ENCODE measurements around the gene POLDIP3. TPM values are rescaled to one million over a fixed set of nuclear protein-coding genes. Genes with fewer than 3 reads are reported as not detected.
"Not testable (repeated sequence)": the region's sequence is repeated elsewhere in the genome, so short reads cannot be mapped to it uniquely, and the experiment has no call there.

Gene POLDIP3
- total RNA-seq, 1 experiment from 2014 or later: 58.3 TPM

DNA sequence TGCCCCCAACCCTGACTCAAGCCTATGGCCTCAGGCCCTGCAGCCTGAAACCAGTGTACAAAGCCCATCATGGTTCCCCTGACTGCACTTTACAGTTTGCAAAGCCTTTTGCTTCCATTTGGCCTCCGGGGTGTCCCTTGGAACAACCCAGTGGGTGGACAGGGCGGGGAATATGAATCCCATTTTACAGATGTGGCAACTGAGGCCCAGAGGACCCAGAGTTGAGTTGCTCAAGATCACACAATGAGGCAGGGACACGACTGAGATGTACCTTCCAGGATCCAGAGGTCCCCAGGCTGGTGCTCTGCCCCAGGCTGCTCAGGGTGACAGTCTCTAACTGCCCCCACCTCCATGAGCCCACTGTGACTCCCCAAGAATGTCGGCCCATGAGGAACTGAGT, 5.4 kb upstream of the POLDIP3 start:
- no peak for DNase-seq (ENCODE audit: low read depth)

DNA sequence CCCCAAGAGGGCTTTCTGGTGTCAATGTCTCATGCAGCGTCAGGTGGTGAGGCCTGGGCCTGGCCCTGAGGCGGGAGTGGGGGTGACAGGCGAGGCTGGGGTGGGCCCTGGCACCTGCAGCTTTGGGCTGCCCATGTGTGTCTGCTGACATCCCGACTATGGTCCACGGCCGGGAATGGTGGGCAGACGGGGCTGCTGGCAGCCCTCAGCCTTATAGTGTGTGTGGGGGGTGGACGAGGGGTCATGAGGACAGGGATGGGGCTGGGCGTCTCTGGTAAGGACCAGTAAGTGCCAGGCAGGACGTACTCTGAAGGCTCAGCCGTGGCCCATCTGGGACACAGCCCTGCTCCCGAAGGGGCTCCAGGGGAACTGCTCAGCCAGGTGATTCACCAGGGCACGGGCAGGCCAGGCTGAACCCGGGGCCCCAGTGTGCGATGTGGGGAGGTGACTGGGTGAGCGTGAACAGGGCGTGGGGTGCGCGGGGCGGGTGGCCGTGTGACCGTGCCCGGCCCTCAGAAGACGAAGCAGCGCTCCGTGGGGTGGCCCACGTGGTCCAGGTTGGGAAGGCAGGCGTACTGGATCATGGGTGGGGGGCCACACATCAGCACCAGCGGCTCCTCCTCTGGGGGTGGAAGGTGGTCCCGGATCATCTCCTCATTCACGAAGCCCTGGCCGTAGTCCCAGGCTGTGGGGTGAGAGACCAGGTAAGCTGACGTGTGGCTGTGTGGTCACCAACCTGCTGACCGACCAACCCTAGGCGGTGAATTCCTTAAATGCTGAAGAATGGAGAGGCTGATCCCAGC, 4.8 kb upstream of the POLDIP3 start:
- no peak for DNase-seq (ENCODE audit: low read depth)

GRCh38 chr22:42617155-42617983, 2.7 kb upstream of the POLDIP3 start:
- no peak for DNase-seq (ENCODE audit: low read depth)

DNA sequence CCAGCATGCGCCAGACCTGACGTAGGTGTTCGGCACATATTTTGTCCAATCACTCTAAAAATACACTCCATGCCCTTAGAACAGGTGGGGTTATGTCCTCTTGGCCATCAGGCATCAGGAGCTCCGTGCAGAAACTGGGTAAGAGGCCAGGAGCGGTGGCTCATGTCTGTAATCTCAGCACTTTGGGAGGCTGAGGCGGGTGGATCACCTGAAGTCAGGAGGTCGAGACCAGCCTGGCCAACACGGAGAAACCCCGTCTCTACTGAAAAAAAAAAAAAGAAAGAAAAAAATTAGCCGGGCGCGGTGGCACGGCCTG, 1.1 kb upstream of the POLDIP3 start:
- DNase-seq (ENCODE audit: low read depth): not testable (repeated sequence)

DNA sequence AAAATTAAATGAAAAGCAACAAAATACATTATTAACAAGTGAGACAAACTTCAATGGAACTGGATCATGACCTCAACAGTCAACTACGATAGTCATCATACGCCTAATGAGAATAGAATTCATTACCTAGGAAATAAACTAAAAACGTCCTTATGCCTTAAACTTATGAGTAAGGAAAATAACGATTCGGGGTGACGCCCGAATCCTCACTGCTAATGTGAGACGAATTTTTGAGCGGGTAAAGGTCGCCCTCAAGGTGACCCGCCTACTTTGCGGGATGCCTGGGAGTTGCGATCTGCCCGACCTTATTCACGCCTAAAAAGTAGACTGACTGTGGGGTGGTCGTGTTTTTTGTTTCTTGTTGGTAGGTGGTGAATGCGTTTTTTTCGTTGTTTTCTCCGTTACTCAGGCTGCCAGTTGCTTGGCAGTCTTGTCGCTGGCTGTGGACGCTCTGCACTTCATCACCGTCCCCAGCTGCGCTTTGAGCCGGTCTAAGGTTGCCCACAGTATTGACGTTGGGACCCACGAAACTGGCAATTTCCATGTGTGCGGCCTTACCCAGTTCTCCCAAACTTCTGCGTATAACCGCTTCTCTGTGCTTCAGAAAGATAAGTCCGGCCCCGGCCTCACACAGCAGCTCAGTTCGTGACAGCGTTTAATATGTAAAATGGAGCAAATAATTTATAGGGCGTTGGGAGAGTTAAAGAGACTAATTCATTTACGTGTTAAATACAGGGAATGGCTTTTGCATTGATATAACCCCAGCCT, 593 bp upstream of the POLDIP3 start:
- DNase-seq (ENCODE audit: low read depth): peak; percentile 100

- no peak for DNase-seq (ENCODE audit: low read depth)
Measured at GRCh38 chr22:42613872-42614301, 796 bp downstream of the POLDIP3 start.

GRCh38 chr22:42612336-42612735, 2.3 kb downstream of the POLDIP3 start:
- DNase-seq (ENCODE audit: low read depth): no peak

DNA sequence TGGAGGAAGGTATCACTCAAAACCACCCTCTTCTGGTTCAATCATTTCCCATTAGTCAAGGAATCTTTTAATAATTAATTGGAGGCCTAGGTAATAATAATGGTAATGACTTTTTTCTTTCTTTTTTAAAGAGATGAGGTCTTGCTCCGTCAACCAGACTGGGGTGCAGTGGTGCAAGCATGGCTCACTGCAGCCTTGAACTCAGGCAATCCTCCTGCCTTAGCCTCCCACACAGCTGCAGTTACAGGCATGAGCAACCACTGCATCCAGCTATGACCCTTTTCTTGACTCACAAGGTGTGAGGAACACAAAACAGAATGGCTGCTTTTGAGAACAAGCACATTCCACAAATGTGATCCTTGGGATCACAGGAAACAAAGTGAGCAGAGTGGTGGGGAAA, 3.6 kb downstream of the POLDIP3 start:
- DNase-seq (ENCODE audit: low read depth): no peak

- DNase-seq (ENCODE audit: low read depth): no peak
Measured at GRCh38 chr22:42610186-42610585, 4.5 kb downstream of the POLDIP3 start.

- DNase-seq (ENCODE audit: low read depth): peak; percentile 74
Measured at GRCh38 chr22:42608823-42609361, 5.8 kb downstream of the POLDIP3 start.

- no peak for DNase-seq (ENCODE audit: low read depth)
Measured at GRCh38 chr22:42608136-42608822, 6.4 kb downstream of the POLDIP3 start.

GRCh38 chr22:42607641-42608040, 7.0 kb downstream of the POLDIP3 start:
- not testable (repeated sequence) for DNase-seq (ENCODE audit: low read depth)

- DNase-seq (ENCODE audit: low read depth): no peak
Measured at GRCh38 chr22:42604403-42604802, 10.3 kb downstream of the POLDIP3 start.

DNA sequence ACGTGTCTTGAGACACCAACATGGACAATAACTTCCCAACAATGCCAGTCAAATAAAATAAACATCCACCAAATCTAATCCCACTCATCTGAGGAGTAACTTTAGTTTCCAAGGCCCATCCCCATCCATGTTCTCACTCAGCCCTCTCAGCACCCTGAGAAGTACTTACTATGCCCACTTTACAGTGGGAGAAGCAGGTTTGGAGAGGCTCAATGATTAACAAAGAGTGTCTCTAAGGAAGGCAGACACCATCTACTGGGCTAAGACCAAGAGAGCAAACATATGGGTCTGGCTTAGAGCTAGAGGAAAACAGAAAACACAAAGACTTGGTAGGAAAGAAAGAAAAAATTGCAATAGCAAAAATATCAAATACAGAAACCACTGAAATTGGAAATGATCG, 11.3 kb downstream of the POLDIP3 start:
- DNase-seq (ENCODE audit: low read depth): no peak

DNA sequence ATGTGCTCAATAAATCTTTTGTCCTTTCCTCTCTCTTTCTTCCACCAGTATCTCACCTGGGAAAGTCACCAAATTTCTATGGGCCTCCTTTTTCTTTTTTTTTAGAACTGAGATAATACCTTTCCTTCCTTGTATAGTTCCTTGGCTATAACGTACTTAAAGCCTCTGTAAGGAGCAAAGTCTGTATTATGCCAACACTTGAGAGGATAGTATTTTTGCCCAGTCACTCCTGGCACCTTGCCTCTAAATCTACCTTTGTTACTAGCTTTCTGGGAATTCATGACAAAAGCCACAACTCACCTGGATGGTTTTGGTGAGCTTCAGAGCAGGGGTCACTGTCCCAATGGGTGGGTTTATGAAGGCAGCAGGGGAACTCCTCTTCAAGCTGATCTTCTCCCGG, 12.2 kb downstream of the POLDIP3 start:
- DNase-seq (ENCODE audit: low read depth): no peak

DNA sequence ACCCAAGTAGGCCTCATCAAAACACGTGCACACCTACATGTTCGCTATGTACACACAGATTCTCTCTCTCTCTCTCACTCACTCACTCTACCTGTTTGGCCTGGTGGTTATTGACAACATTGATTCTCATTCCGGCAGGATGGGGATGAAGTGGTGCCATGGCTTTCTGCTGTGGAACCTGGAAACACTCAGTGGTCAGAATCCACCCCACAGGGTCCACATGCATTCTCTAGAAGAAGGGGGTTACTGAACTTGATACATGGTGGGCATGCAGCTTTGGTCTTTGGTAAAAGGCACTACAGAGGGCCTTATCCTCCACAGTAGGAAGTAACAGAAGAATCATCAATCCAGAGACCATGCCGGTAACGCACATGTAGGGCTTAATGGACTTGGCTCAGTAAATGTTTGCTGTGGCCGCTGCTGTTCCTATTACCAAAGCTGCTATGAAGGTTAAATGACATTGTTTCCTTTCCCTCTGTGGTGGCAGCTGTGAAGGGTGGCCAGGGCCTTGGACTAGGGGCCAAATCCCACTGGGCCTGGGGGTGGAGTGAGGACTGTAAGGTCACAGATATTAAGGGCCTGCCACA, 12.7 kb downstream of the POLDIP3 start:
- no peak for DNase-seq (ENCODE audit: low read depth)

DNA sequence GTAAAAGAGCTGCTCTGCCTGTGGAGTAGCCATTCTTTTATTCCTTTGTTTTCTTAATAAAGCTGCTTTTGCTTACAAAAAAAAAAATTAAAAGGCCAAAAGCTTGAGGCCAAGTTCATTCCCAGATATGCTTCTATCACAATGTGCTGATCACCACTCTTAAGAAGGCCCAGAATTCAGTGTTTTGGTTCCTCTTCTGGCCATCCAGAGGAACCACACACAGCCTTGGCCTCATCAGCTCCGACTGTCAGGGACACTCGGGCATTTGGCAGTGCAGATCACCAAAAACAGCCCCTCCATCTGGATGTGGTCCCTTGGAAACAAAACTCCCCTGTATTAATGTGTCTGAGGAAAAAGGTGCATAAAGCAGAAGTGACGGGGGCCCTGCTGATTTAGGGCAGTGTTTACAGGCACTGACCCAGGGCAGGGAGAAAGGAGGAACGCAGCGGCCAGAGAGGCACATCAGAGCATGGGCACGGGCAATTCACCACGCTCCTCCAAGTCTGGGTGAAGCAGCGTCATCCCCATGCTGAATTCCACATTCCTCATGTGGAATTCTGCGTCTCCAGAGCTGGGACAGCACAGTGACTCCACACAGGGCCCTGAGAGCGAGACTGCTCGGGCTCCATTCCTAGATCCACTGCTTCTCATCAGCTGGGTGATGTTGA, 17.7 kb downstream of the POLDIP3 start:
- no peak for DNase-seq (ENCODE audit: low read depth)

GRCh38 chr22:42596336-42596735, 18.3 kb downstream of the POLDIP3 start:
- no peak for DNase-seq (ENCODE audit: low read depth)

GRCh38 chr22:42595434-42595833, 19.2 kb downstream of the POLDIP3 start:
- no peak for DNase-seq (ENCODE audit: low read depth)

GRCh38 chr22:42591987-42592386, 22.7 kb downstream of the POLDIP3 start:
- DNase-seq (ENCODE audit: low read depth): no peak

Data from HT1080 (cell line).